Measurements from ENCODE around the gene HAUS6. TPM values are rescaled to one million over a fixed set of nuclear protein-coding genes. Genes with fewer than 3 reads are reported as not detected.

The HAUS6 gene
- total and polyA plus RNA-seq, 2 of the 8 experiments (the other 6 are each of a cell fraction or from before 2014, with no cell fraction given), result 11.7 to 52.4 TPM

GRCh38 chr9:19026375-19026774 is 76.3 kb downstream of the HAUS6 start (continued):
- no peak for TF ChIP-seq POLR2AphosphoS5 (IDR thresholded peaks at IDR 0.05; ENCODE audit: low read depth, low read length)
